ENCODE results near the gene TOR3A.

TOR3A gene

GRCh38 chr1:179142889-179143299 is 61.0 kb downstream of the TOR3A start:
- in situ Hi-C loops (cut with HindIII; ENCODE audit: low sequenced_read_pairs) = no loop called here

GRCh38 chr1:179143322-179143721 is 61.5 kb downstream of the TOR3A start:
- in situ Hi-C loops (cut with HindIII; ENCODE audit: low sequenced_read_pairs) = no loop called here

GRCh38 chr1:179144626-179145025 is 62.8 kb downstream of the TOR3A start:
- in situ Hi-C loops (cut with HindIII; ENCODE audit: low sequenced_read_pairs) = no loop called here

DNA sequence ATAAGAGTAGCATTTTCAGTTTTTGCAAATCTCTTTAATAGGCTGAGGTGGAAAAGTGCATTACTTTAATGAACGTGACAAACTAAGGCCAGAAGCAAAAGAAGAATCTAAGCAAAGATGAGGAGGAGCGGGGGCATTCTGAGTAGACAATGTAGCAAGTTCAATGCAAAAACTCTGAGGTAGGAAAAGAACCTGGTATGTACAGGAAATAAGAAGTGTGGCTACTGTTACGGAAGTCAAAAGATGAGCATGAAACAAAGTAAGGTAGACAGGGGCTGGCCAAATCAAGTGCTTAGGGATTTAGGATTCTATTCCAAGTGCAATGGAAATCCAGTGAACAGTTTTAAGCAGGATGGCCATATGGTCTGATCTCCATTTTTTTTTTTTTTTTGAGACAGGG is 63.7 kb downstream of the TOR3A start:
- in situ Hi-C loops (cut with HindIII; ENCODE audit: low sequenced_read_pairs) = no loop called here

Measured in DLD1 (cell line).